BLaER1 treated with 17β-estradiol and CSF1 and Interleukin-3, amounts not matched to agents 10 nM and 100 nM (cell line): Measurements from ENCODE around the gene GLG1.

ENCODE experiments used
- H3K27ac ChIP-seq, 11 experiments: shearing (Covaris generic); formaldehyde crosslinking; 2 replicates each; pipeline ENCODE4 v1.8.1; 2022
- H3K27me3 ChIP-seq, 11 experiments: shearing (Covaris generic); formaldehyde crosslinking; 2 replicates each; pipeline ENCODE4 v1.8.1; 2022
- H3K36me3 ChIP-seq, 11 experiments: shearing (Covaris generic); formaldehyde crosslinking; 2 replicates each; pipeline ENCODE4 v1.8.1; 2022
- H3K4me1 ChIP-seq, 10 experiments: shearing (Covaris generic); formaldehyde crosslinking; 2 replicates each; pipeline ENCODE4 v1.8.1; 2022
- H3K4me2 ChIP-seq, 11 experiments: shearing (Covaris generic); formaldehyde crosslinking; 2 replicates each; pipeline ENCODE4 v1.8.1; 2022
- H3K4me3 ChIP-seq, 10 experiments: shearing (Covaris generic); formaldehyde crosslinking; 2 replicates each; pipeline ENCODE4 v1.8.1; 2022
- H3K9ac ChIP-seq, 11 experiments: shearing (Covaris generic); formaldehyde crosslinking; 2 replicates each; pipeline ENCODE4 v1.8.1; 2022
- H3K9me3 ChIP-seq, 11 experiments: shearing (Covaris generic); formaldehyde crosslinking; replicated peaks in 1 of 11; 2 replicates each; pipeline ENCODE4 v1.8.1; 2022
- H4K20me1 ChIP-seq, 11 experiments: shearing (Covaris generic); formaldehyde crosslinking; 2 replicates each; pipeline ENCODE4 v1.8.1; 2022
- Cebpa-rat ChIP-seq, 11 experiments: shearing (Covaris generic); IDR thresholded peaks; 2 replicates each; pipeline ENCODE4 v1.8.1; 2022

GLG1 gene

GRCh38 chr16:74465851-74466685 lies 140.8 kb downstream of the GLG1 start:
- Histone ChIP-seq H3K27me3 (no peaks in the 10 kb centered on the region), H4K20me1 (peaks cover 0 to 3% (median 0%) of the 10 kb centered on the region in 11 experiments; a peak in 1 of 22 replicates), H3K9ac (peak overlapping the region in 3 of 11 experiments; percentile 1 to 30 (median 25); a peak in 2 of 22 replicates), H3K4me2 (peak overlapping the region in 8 of 11 experiments; percentile 39 to 77 (median 62); a peak in 16 of 22 replicates), H3K36me3 (peaks cover 95 to 100% (median 99%) of the 10 kb centered on the region in 11 experiments), H3K9me3 (no peaks in the 10 kb centered on the region), H3K27ac (peak overlapping the region in 6 of 11 experiments; percentile 4 to 65 (median 11); a peak in 7 of 22 replicates), H3K4me1 (peaks cover 0 to 77% (median 35%) of the 10 kb centered on the region in 10 experiments; a peak in 16 of 20 replicates), H3K4me3 (no peak overlapping the region)
- TF ChIP-seq Cebpa-rat (IDR thresholded peaks at IDR 0.05) = no peak

- H3K9ac ChIP-seq = peak overlapping the region in 4 of 11 experiments; percentile 1 to 30 (median 13); a peak in 4 of 22 replicates
- no peaks in the 10 kb centered on the region for H3K27me3 ChIP-seq
- H3K4me3 ChIP-seq = no peak overlapping the region
- no peak for TF ChIP-seq Cebpa-rat (IDR thresholded peaks at IDR 0.05)
- H3K4me1 ChIP-seq = peaks cover 0 to 70% (median 30%) of the 10 kb centered on the region in 10 experiments; a peak in 16 of 20 replicates
- peak overlapping the region in 8 of 11 experiments; percentile 39 to 77 (median 62); a peak in 17 of 22 replicates for H3K4me2 ChIP-seq
- peaks cover 95 to 100% (median 99%) of the 10 kb centered on the region in 11 experiments for H3K36me3 ChIP-seq
- no peaks in the 10 kb centered on the region for H3K9me3 ChIP-seq
- H3K27ac ChIP-seq = peak overlapping the region in 6 of 11 experiments; percentile 4 to 65 (median 11); a peak in 8 of 22 replicates
- H4K20me1 ChIP-seq = no peaks in the 10 kb centered on the region
Measured at GRCh38 chr16:74465281-74465680, 141.6 kb downstream of the GLG1 start.

GRCh38 chr16:74463888-74464287 lies 143.0 kb downstream of the GLG1 start:
- peaks cover 96 to 100% (median 100%) of the 10 kb centered on the region in 11 experiments for H3K36me3 ChIP-seq

GRCh38 chr16:74462361-74462760 lies 144.6 kb downstream of the GLG1 start:
- Histone ChIP-seq H3K9ac (no peak overlapping the region), H3K27ac (no peak overlapping the region), H3K4me2 (no peak overlapping the region), H3K9me3 (no peaks in the 10 kb centered on the region), H3K4me1 (peaks cover 0 to 50% (median 30%) of the 10 kb centered on the region in 10 experiments; a peak in 16 of 20 replicates), H3K36me3 (peaks cover 97 to 100% (median 100%) of the 10 kb centered on the region in 11 experiments), H4K20me1 (no peaks in the 10 kb centered on the region), H3K27me3 (no peaks in the 10 kb centered on the region), H3K4me3 (no peak overlapping the region)
- TF ChIP-seq Cebpa-rat (IDR thresholded peaks at IDR 0.05) = no peak

More at GRCh38 chr16:74463888-74464287, 143.0 kb downstream of the GLG1 start:
- Histone ChIP-seq H3K4me1 (peaks cover 0 to 58% (median 30%) of the 10 kb centered on the region in 10 experiments; a peak in 16 of 20 replicates), H3K27ac (no peak overlapping the region), H4K20me1 (no peaks in the 10 kb centered on the region), H3K9ac (no peak overlapping the region), H3K27me3 (no peaks in the 10 kb centered on the region), H3K4me3 (no peak overlapping the region), H3K4me2 (no peak overlapping the region), H3K9me3 (no peaks in the 10 kb centered on the region)
- TF ChIP-seq Cebpa-rat (IDR thresholded peaks at IDR 0.05) = no peak

- H3K4me3 ChIP-seq = no peak overlapping the region
- no peaks in the 10 kb centered on the region for H3K27me3 ChIP-seq
- no peak overlapping the region for H3K27ac ChIP-seq
- H3K4me1 ChIP-seq = peaks cover 0 to 45% (median 25%) of the 10 kb centered on the region in 10 experiments; a peak in 16 of 20 replicates
- no peak overlapping the region for H3K4me2 ChIP-seq
- H3K36me3 ChIP-seq = peaks cover 97 to 100% (median 100%) of the 10 kb centered on the region in 11 experiments
- no peak overlapping the region for H3K9ac ChIP-seq
- H4K20me1 ChIP-seq = no peaks in the 10 kb centered on the region
- no peaks in the 10 kb centered on the region for H3K9me3 ChIP-seq
- no peak for TF ChIP-seq Cebpa-rat (IDR thresholded peaks at IDR 0.05)
Measured at GRCh38 chr16:74461826-74462225, 145.1 kb downstream of the GLG1 start.

- H4K20me1 ChIP-seq = peaks cover 0 to under 1% (median 0%) of the 10 kb centered on the region in 11 experiments; a peak in 1 of 22 replicates
- no peaks in the 10 kb centered on the region for H3K9me3 ChIP-seq
- no peak overlapping the region for H3K9ac ChIP-seq
- no peaks in the 10 kb centered on the region for H3K27me3 ChIP-seq
- H3K4me3 ChIP-seq = no peak overlapping the region
- H3K4me1 ChIP-seq = peaks cover 0 to 32% (median 12%) of the 10 kb centered on the region in 10 experiments; a peak in 16 of 20 replicates
- no peak overlapping the region for H3K27ac ChIP-seq
- TF ChIP-seq Cebpa-rat (IDR thresholded peaks at IDR 0.05) = no peak
- no peak overlapping the region for H3K4me2 ChIP-seq
- peaks cover 99 to 100% (median 100%) of the 10 kb centered on the region in 11 experiments for H3K36me3 ChIP-seq
Measured at GRCh38 chr16:74460542-74460941, 146.4 kb downstream of the GLG1 start.

GRCh38 chr16:74456290-74456625 lies 150.7 kb downstream of the GLG1 start:
- Histone ChIP-seq H4K20me1 (peaks cover 0 to 28% (median 22%) of the 10 kb centered on the region in 11 experiments; a peak in 16 of 22 replicates), H3K36me3 (peaks cover 71 to 99% (median 89%) of the 10 kb centered on the region in 11 experiments), H3K4me2 (no peak overlapping the region), H3K4me3 (no peak overlapping the region), H3K9ac (no peak overlapping the region), H3K9me3 (no peaks in the 10 kb centered on the region), H3K27ac (no peak overlapping the region), H3K27me3 (no peaks in the 10 kb centered on the region), H3K4me1 (peaks cover 17 to 52% (median 34%) of the 10 kb centered on the region in 10 experiments)
- no peak for TF ChIP-seq Cebpa-rat (IDR thresholded peaks at IDR 0.05)

- H3K4me1 ChIP-seq = peaks cover 22 to 57% (median 39%) of the 10 kb centered on the region in 10 experiments
- no peak for TF ChIP-seq Cebpa-rat (IDR thresholded peaks at IDR 0.05)
Measured at GRCh38 chr16:74455619-74456289, 151.2 kb downstream of the GLG1 start.

More at GRCh38 chr16:74455619-74456289, 151.2 kb downstream of the GLG1 start:
- Histone ChIP-seq H4K20me1 (peaks cover 0 to 33% (median 22%) of the 10 kb centered on the region in 11 experiments; a peak in 16 of 22 replicates), H3K4me3 (no peak overlapping the region), H3K9ac (no peak overlapping the region), H3K36me3 (peaks cover 71 to 99% (median 89%) of the 10 kb centered on the region in 11 experiments), H3K27ac (no peak overlapping the region; a peak in 1 of 22 replicates), H3K9me3 (no peaks in the 10 kb centered on the region), H3K27me3 (no peaks in the 10 kb centered on the region), H3K4me2 (no peak overlapping the region)
